Activated T-helper 1 cell treated with anti-CD3 and anti-CD28 coated beads, Interleukin-12 subunit alpha, Interleukin-12 subunit beta, Interleukin-2, Interleukin-4 antibody, amounts not matched to agents 30 ng/mL and 10 ng/mL and 1 ng/mL, durations not matched to agents 14 hours and 24 hours and 36 hours (primary cell): ENCODE measurements around the gene FAM234B. TPM values are rescaled to one million over a fixed set of nuclear protein-coding genes. Genes with fewer than 3 reads are reported as not detected.

Experiments
- DNase-seq: peaks from one replicate; pipeline ENCODE4 v3.0.0; 2021; ENCODE audit warnings: low spot score
- H3K27ac Mint-ChIP-seq: one replicate; pipeline ENCODE4 v1.8.0; 2021; ENCODE audit warnings: mild to moderate bottlenecking, mixed read lengths
- H3K27me3 Mint-ChIP-seq: one replicate; pipeline ENCODE4 v1.8.0; 2022; ENCODE audit warnings: mild to moderate bottlenecking, moderate library complexity, mixed read lengths; ENCODE audit not compliant: insufficient read depth
- H3K36me3 Mint-ChIP-seq: one replicate; pipeline ENCODE4 v1.8.0; 2021; ENCODE audit warnings: low read depth, mixed read lengths
- H3K4me1 Mint-ChIP-seq: one replicate; pipeline ENCODE4 v1.8.0; 2021; ENCODE audit warnings: low read depth, mixed read lengths
- H3K4me3 Mint-ChIP-seq: one replicate; pipeline ENCODE4 v1.8.0; 2021; ENCODE audit warnings: mild to moderate bottlenecking, moderate library complexity, mixed read lengths
- H3K9me3 Mint-ChIP-seq: one replicate; pipeline ENCODE4 v1.8.0; 2021; ENCODE audit warnings: mixed read lengths
- intact Hi-C: fragments of 100-400 bp; cut with micrococcal nuclease; formaldehyde crosslinking; loops from one replicate; pipeline ENCODE4 v1.15.1; 2024
- total RNA-seq: library from RNA; stranded (reverse); gene quantifications from 2 replicates; pipeline ENCODE4 v1.2.3, GENCODE V29; 2022

FAM234B gene
- total RNA-seq, 1 donor from 2014 or later, result 6.0 TPM

- Mint-ChIP-seq H3K4me3 (no peak overlapping the region), H3K9me3 (no peaks in the 10 kb centered on the region), H3K36me3 (no peaks in the 10 kb centered on the region), H3K27ac (no peak overlapping the region), H3K27me3 (peaks cover 7% of the 10 kb centered on the region), H3K4me1 (no peaks in the 10 kb centered on the region)
- no peak for DNase-seq
- intact Hi-C loops, result no loop called here
These were observed 77.4 kb downstream of the FAM234B start for GRCh38 chr12:13121568-13121967.

GRCh38 chr12:13124656-13125505 is 80.7 kb downstream of the FAM234B start:
- Mint-ChIP-seq H3K4me3 (no peak overlapping the region), H3K27ac (no peak overlapping the region), H3K9me3 (no peaks in the 10 kb centered on the region), H3K36me3 (no peaks in the 10 kb centered on the region), H3K27me3 (peaks cover 8% of the 10 kb centered on the region), H3K4me1 (no peaks in the 10 kb centered on the region)
- DNase-seq, result no peak
- intact Hi-C loops, result no loop called here

GRCh38 chr12:13125996-13126395 is 81.8 kb downstream of the FAM234B start:
- intact Hi-C loops, result no loop called here
- no peak for DNase-seq
- Mint-ChIP-seq H3K4me1 (no peaks in the 10 kb centered on the region), H3K27ac (no peak overlapping the region), H3K27me3 (peaks cover 10% of the 10 kb centered on the region), H3K4me3 (no peak overlapping the region), H3K36me3 (no peaks in the 10 kb centered on the region), H3K9me3 (no peaks in the 10 kb centered on the region)

GRCh38 chr12:13126494-13126893 is 82.3 kb downstream of the FAM234B start:
- peaks cover 12% of the 10 kb centered on the region for H3K27me3 Mint-ChIP-seq
- no peaks in the 10 kb centered on the region for H3K36me3 Mint-ChIP-seq
- DNase-seq, result no peak
- intact Hi-C loops, result no loop called here
- no peaks in the 10 kb centered on the region for H3K9me3 Mint-ChIP-seq
- H3K27ac Mint-ChIP-seq, result no peak overlapping the region
- H3K4me1 Mint-ChIP-seq, result no peaks in the 10 kb centered on the region
- H3K4me3 Mint-ChIP-seq, result no peak overlapping the region

- H3K36me3 Mint-ChIP-seq, result no peaks in the 10 kb centered on the region
- DNase-seq, result no peak
These were observed 83.3 kb downstream of the FAM234B start for GRCh38 chr12:13127444-13127843.

GRCh38 chr12:13128291-13128965 is 84.2 kb downstream of the FAM234B start:
- Mint-ChIP-seq H3K36me3 (no peaks in the 10 kb centered on the region), H3K27me3 (peaks cover 17% of the 10 kb centered on the region), H3K4me1 (no peaks in the 10 kb centered on the region), H3K27ac (no peak overlapping the region), H3K9me3 (no peaks in the 10 kb centered on the region), H3K4me3 (no peak overlapping the region)
- intact Hi-C loops, result no loop called here
- no peak for DNase-seq

More at GRCh38 chr12:13127444-13127843, 83.3 kb downstream of the FAM234B start:
- H3K4me1 Mint-ChIP-seq, result no peaks in the 10 kb centered on the region
- no peaks in the 10 kb centered on the region for H3K9me3 Mint-ChIP-seq
- peaks cover 14% of the 10 kb centered on the region for H3K27me3 Mint-ChIP-seq
- no peak overlapping the region for H3K27ac Mint-ChIP-seq
- no peak overlapping the region for H3K4me3 Mint-ChIP-seq
- intact Hi-C loops, result no loop called here

GRCh38 chr12:13130981-13131380 is 86.8 kb downstream of the FAM234B start:
- no peaks in the 10 kb centered on the region for H3K4me1 Mint-ChIP-seq
- no peak overlapping the region for H3K4me3 Mint-ChIP-seq
- no peaks in the 10 kb centered on the region for H3K9me3 Mint-ChIP-seq
- no peak for DNase-seq
- intact Hi-C loops, result no loop called here
- H3K27ac Mint-ChIP-seq, result no peak overlapping the region
- H3K36me3 Mint-ChIP-seq, result no peaks in the 10 kb centered on the region
- peaks cover 16% of the 10 kb centered on the region for H3K27me3 Mint-ChIP-seq

Other genes with a start within 250 kb of the FAM234B start
- gene DDX47, start 231.0 kb upstream of the FAM234B start, total RNA-seq, result 120 and 127 TPM in 2 replicates
- gene GPRC5A, start 152.8 kb upstream of the FAM234B start, total RNA-seq, result not detected in 2 replicates
- not detected in 2 replicates for gene GPRC5D, start 92.2 kb upstream of the FAM234B start, total RNA-seq
- gene HEBP1, start 44.1 kb upstream of the FAM234B start, total RNA-seq, result 9.5 and 11.3 TPM in 2 replicates
- not detected in 2 replicates for gene GSG1, start 59.3 kb downstream of the FAM234B start, total RNA-seq
- 29.6 and 33.6 TPM in 2 replicates for gene EMP1, start 152.3 kb downstream of the FAM234B start, total RNA-seq